IMR-90 (cell line): ENCODE measurements around the gene UBAP2L.

Experiments
- CEBPB ChIP-seq: IDR thresholded peaks from 2 replicates; pipeline ENCODE4 v1.6.1; 2012; ENCODE audit warnings: low read depth, low read length, improper control_type of control experiment
- CTCF ChIP-seq: conservative IDR thresholded peaks from 2 replicates; pipeline ENCODE4 v1.5.1; 2012; ENCODE audit warnings: mild to moderate bottlenecking, low read depth, low read length, improper control_type of control experiment
- ELK1 ChIP-seq: fragments of 150-350 bp; IDR thresholded peaks from 2 replicates; pipeline ENCODE4 v1.6.1; 2016; ENCODE audit warnings: low read depth, mild to moderate bottlenecking, low read length, moderate library complexity, borderline replicate concordance
- FOS ChIP-seq: fragments of 150-350 bp; IDR thresholded peaks from 2 replicates; pipeline ENCODE4 v1.6.1; 2016; ENCODE audit warnings: low read depth, low read length
- MAFK ChIP-seq: IDR thresholded peaks from 2 replicates; pipeline ENCODE4 v1.6.1; 2012; ENCODE audit warnings: low read depth, low read length, improper control_type of control experiment
- MAZ ChIP-seq: IDR thresholded peaks from 2 replicates; pipeline ENCODE4 v1.6.1; 2012; ENCODE audit warnings: low read depth, mild to moderate bottlenecking, low read length, improper control_type of control experiment, moderate library complexity, borderline replicate concordance
- MXI1 ChIP-seq: IDR thresholded peaks from 2 replicates; pipeline ENCODE4 v1.6.1; 2012; ENCODE audit warnings: low read depth, mild to moderate bottlenecking, low read length, moderate library complexity, borderline replicate concordance
- POLR2A ChIP-seq: IDR thresholded peaks from 2 replicates; pipeline ENCODE4 v1.6.1; 2012; ENCODE audit warnings: mild to moderate bottlenecking, low read depth, low read length
- RAD21 ChIP-seq: IDR thresholded peaks from 2 replicates; pipeline ENCODE4 v1.6.1; 2012; ENCODE audit warnings: low read length, improper control_type of control experiment
- RCOR1 ChIP-seq: IDR thresholded peaks from 2 replicates; pipeline ENCODE4 v1.6.1; 2012; ENCODE audit warnings: mild to moderate bottlenecking, low read length, improper control_type of control experiment; ENCODE audit not compliant: insufficient replicate concordance
- RFX5 ChIP-seq: IDR thresholded peaks from 2 replicates; pipeline ENCODE4 v1.8.0; 2012; ENCODE audit warnings: low read depth, mild to moderate bottlenecking, low read length, moderate library complexity
- SMC3 ChIP-seq: fragments of 150-350 bp; IDR thresholded peaks from 2 replicates; pipeline ENCODE4 v1.6.1; 2016; ENCODE audit warnings: low read depth, mild to moderate bottlenecking, antibody characterized with exemption, low read length, moderate library complexity
- USF2 ChIP-seq: fragments of 150-350 bp; IDR thresholded peaks from 2 replicates; pipeline ENCODE4 v1.6.1; 2017; ENCODE audit warnings: mild to moderate bottlenecking, antibody characterized with exemption, low read length, low read depth

- TF ChIP-seq CTCF (no peak), POLR2A (no peak), CEBPB (no peak), RFX5 (no peak), MAZ (no peak), MAFK (no peak), USF2 (no peak), MXI1 (no peak), SMC3 (no peak), RCOR1 (no peak), RAD21 (no peak), ELK1 (no peak), FOS (no peak)
Observed at GRCh38 chr1:154176337-154176736, 44.4 kb upstream of the UBAP2L start.
